Measurements from ENCODE around the gene HHATL.

HHATL gene

GRCh38 chr3:42651248-42652091, 51.1 kb downstream of the HHATL start:
- no peak for DNase-seq

GRCh38 chr3:42649783-42650182, 52.8 kb downstream of the HHATL start:
- no peak for DNase-seq

- DNase-seq = no peak
These were observed 53.6 kb downstream of the HHATL start for GRCh38 chr3:42649006-42649405.

- DNase-seq = no peak
These were observed 54.7 kb downstream of the HHATL start for GRCh38 chr3:42647821-42648459.
